HG03159 (cell line): ENCODE data around the gene COL5A2.
A peak's percentile ranks its signal among the peaks of the same experiment; 100 is the strongest.

ENCODE experiments used
- ATAC-seq: cut with Tn5 transposase; IDR thresholded peaks from one replicate; pipeline ENCODE4 v1.9.1; 2021; ENCODE audit warnings: mild to moderate bottlenecking, moderate library complexity; ENCODE audit not compliant: unreplicated experiment

Gene COL5A2

DNA sequence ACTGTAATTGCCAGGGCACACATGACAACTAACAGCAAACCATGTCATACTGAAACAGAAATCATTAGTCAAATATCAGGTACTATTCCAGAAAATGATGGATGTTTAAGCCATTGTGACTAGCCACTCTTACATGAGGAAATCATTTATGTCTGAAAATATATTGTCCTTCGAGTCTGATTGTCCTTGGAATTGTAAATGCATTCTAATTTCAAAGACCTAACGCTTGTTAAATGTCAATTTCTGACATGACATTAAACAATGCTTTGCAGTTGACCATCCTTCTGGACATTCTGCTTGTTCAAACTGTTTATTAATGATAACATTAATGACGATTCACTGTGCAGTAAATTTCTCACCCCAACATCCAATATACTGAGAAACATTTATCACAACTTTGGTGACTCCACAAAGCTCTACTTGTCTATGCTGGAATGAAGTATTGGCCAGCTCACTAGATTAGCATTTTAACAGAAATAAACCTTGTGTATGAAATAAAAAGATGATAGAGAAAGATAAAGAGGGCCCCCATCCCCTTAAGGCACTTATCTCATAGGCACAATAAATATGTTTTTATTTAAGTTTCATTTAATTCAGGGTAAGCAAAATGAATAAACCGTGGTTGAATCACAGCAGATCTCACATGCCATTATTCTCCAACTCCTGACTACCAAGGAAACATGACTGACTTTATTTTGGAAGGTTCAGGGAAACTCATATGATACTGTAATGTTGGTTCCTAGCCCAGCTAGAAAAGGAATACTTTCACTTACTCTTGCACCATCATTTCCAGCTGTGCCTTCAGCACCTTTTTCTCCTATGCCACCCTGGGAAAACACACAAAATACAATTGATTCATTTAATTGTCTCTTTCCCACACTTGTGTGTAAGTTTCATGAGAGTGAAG is 123.1 kb downstream of the COL5A2 start:
- no peak for ATAC-seq

DNA sequence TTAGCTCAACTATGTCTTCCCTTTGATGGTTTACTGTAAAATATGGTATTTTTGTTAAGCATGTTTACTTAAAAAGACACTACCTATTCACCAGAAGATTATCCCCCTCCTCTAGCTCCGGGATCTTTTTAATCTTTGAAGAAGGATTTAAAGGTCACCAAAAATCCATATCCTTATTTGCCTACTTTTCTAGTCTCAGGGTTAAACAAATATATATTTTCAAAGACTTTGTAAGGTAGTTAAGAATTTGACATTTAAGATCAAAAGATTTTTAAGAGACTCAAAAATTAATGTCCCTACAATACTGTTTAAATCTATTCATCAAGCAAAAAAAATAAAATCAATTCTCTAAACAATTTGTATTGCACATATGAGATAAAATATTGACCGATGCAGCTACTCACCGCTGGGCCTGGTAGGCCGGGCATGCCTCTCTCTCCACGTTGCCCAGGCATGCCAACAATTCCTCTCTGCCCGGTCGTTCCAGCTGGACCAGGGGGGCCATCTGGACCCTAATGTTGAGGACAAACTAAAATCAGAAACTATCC is 129.3 kb downstream of the COL5A2 start:
- ATAC-seq = no peak

DNA sequence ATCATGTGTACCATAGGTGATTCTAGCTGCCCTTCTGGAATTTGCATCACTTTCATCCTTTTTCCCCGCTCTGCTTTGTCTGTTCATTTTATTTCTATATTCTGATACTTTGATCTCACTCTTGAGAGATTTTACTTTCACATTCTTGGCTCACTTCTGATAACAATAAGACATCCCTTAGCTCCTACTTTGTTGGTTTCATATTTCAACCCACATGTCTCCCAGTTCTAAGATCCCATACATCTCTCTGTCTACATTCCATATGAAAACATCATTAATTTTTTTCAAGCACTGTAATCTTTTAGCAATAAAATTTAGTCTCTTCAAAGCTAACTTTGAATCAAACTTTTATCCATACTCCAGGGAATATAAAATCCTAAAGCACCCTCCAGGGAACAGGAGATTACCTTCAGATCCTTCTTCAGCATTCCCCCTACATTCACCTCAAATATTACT is 129.8 kb downstream of the COL5A2 start:
- no peak for ATAC-seq

DNA sequence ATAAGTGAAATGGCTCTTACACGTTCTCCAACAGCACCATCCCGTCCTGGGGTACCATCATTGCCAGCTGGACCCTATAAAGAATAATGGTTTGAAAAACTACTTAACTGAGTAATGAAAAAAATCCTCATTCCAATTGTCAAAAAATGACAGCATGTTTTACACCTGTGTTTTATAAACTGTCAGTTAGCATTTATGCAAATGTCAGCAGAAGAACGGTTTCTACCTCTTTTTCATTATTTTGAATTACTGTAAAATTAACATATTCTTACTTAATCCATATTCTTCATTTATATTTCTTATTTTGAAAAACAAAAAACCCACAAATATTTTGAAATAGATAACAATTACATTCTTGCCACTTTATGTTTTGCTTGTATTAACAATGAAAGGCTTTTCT is 131.4 kb downstream of the COL5A2 start:
- no peak for ATAC-seq

DNA sequence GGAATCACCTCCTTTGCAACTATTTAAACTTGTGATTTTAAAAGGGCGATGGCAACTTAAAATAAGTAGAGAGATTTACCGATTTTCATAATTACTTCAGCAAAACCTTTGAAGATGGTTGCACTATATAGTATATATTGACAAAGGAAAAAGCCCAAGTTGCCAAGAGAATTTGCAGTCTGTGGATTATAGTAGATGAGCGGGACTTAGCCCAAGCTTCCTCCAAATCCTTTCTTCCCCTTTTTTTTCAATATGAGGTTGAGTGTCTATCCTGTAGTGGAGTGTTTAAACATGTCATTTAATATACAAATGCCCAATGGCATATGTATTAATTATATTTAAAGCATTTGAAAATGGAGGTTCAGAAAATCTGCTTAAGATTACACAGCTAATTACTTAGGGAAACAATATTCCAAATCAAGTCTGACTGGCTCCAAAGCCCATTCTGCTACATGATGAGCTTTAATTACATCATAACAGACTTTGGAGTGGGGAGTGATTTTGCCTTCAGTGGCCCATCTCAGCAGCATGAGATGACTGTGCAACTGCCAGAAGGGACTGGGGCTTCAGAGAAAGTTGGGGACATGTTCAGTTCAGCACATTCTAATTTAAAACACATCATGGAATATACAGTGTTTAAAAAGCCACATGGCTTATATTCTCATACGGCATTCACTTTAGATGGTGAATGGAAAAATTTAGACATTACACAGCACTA is 132.2 kb downstream of the COL5A2 start:
- no peak for ATAC-seq

DNA sequence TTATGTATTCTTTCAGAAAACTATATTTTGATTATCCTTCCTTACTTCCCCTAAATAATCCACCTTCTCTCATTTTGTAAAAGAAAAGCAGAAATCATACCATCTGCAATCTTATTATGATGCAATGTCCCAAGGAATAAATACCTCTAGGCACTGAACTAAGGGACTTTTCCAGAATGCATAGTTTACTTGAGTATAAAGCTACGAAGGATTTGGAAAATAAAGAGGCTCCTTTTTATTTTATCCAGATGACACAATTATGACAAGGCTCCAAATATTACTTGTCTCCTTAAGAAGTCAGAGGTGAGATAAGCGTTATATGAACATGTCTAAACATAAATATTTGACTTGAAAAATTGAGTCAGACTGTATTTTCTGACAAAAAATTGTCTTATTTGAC is 133.2 kb downstream of the COL5A2 start:
- ATAC-seq = no peak

DNA sequence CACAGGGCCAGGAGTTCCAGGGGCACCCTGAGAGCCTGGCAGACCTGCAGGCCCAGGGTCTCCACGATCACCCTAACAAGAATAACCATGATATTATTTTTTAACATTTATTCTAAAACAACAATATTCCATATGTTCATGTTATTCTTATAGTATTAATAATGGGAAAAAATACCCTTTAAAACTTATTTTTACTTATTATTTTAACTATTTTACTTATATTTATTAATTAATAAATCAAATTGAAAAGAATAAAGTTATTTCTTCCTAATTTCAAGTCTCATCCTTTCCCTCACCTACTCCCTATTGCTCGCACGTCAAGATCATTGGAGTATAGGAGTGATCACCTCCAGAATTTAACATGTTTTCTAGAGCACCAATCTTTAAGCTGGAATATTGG is 133.7 kb downstream of the COL5A2 start:
- ATAC-seq = no peak

DNA sequence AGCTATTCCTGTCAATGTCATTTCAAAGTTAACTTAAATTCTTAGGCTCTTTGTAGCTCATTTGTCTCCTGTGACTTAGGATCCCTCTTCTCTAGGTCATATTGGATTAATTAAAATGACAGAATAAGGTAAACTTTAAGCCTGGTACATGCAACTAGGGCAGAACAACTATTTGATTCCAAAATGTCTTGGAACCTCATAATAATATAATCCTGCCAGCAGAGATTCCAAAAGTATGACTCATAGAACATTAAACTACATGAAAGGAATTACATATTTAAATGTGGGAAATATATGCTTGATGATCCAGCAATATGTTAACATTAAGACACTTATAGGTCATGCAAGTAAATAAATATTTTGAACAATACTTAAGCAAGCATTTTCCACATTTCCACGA is 142.0 kb downstream of the COL5A2 start:
- no peak for ATAC-seq

DNA sequence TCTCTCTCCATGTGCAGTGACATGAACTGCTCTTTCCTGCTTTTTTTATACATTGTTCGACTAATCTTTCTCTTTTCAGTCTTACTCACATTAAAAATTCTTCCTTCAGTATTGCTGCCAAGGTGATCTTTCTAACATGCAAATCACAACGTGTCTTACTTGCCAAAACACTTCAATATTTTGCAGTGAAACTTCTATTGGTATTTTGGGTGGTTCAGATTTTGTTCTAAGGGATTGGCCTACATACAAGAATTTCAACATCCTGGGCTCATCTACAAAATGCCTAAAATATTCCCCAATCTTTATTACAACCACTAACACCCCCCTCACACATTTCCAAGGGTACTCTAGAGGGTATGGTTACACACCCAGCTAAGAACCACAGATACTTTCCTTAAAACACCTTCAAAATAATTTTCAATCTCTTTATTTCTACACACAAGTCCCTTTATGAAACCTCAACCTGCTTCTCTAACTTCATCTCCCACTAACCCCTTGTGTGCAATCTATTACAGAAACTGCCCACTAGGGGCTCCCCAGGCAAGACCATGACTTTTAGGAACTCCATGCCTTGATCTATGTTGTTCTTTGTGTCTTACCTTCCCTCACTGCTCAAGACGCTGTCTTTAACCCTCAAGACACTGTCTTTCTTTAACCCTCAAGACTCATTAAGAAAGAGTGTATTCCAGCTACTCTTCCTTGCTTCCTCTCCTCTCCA is 154.5 kb downstream of the COL5A2 start:
- peak; percentile 91 for ATAC-seq

DNA sequence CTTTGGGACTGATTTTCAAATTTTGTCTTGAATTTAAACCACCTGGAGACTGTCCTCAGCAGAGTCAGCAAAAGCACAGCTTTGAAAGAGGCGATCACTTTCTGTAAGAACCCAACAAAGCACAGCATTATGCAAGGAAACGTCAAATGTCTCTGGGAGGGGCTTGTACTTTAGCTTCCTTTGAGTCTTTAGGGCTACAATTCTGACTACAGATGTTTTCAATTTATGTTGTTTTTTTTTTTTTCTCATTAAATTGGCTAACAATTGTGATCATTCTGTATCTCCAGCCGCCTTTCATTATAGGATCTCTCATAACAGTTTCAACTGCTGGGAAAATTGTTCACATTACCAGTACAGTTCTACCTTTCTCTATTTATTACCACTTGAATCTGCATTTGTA is 157.1 kb downstream of the COL5A2 start:
- no peak for ATAC-seq

DNA sequence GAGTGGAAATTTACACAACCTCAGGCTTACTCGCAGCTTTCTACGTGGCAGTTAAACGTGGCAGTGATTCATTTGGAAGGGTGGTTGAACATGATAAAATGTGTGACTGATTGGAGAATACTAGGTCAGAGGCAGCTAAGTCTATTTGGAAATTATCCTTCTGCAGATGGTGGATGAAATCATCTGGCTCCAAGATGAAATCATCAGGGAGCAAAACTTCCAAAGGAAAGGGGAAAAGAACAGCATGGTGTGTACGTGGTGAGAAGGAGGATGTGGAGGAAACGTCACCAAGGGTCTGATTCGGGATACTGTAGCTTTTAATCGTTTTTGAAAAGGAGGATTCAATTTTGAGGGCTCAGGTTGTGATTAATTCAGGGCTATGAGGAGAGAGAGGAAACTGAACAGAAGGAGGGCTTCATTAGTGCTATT is 157.5 kb downstream of the COL5A2 start:
- ATAC-seq = no peak

DNA sequence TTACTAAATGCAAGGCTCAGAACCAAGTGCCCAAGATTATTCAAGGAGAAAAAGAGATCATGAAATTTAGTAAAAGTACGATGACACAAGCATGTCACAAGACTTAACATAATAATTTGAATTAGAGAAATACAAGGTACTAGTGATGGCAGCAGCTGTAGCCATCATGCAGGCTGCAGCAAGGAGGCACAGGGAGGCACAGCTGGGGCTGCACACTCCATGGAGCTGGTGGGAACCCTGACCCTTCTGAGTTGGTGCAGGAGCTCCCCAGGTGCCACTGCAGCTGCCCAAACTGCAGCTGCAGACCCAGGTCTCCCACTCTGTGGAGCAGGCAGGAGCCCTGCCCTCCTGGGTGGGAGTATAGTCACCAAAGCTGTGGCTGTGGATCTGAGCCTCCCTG is 159.4 kb downstream of the COL5A2 start:
- ATAC-seq = no peak

DNA sequence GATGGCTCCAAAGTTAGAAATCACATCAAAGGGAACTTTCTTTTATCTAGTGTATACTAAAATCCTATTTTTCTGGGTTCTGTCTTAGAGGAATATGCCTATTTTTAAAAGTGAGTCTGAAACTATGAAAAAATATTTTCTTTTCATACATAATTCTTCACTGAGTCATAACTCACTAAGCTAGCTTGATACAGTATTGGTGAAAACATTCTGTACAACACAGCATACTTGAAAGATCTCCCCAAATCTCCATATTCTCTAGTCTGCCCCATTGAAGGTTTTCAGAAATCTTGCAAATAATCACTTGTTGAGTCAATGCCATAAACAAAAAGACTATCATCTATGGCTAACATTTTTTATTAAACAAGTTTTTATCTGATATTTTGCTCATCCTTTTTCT is 160.9 kb downstream of the COL5A2 start:
- ATAC-seq = no peak

DNA sequence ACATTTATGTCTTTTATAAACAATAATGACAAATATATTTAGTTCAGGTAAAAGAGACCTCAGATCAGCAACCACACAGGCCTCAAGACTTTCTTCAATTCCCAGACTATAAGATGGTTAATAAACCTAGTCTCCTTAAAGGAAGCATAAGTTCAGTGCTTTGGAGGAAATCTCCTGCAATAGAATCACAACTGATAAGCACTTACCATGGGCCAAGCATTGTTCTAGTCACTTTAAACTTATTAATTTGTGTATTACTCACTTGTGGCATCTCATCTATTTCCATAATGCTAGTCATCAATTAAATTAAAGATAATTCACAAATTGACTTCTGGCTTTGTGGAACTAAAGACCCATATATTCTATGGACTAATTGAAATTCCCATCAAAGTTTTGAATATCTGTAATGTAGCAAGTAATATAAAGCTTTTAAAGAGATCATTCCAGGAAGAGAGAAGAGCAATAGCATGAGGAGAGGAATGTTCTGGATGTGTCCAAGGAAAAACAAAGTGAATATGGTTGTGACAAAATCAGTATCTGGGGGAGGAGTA is 163.2 kb downstream of the COL5A2 start:
- no peak for ATAC-seq

DNA sequence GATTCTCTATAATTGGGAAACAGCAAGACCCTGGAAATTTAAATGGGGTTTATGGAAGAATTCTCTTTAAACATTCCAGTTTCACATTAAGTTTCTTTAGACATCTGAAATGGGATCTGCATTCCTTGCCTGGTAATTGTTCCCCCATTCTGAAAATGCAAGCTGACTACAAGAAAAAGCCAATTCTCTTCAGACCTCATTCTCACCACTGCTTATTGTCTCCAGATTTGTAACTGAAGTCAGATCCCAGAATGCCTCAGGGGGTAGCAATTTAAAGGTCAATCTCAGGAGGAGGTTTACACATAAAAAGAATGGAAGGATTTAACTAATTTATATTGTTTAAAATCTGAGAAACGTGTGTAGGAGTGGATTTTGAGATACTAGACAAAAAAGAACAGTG is 164.2 kb downstream of the COL5A2 start:
- no peak for ATAC-seq

DNA sequence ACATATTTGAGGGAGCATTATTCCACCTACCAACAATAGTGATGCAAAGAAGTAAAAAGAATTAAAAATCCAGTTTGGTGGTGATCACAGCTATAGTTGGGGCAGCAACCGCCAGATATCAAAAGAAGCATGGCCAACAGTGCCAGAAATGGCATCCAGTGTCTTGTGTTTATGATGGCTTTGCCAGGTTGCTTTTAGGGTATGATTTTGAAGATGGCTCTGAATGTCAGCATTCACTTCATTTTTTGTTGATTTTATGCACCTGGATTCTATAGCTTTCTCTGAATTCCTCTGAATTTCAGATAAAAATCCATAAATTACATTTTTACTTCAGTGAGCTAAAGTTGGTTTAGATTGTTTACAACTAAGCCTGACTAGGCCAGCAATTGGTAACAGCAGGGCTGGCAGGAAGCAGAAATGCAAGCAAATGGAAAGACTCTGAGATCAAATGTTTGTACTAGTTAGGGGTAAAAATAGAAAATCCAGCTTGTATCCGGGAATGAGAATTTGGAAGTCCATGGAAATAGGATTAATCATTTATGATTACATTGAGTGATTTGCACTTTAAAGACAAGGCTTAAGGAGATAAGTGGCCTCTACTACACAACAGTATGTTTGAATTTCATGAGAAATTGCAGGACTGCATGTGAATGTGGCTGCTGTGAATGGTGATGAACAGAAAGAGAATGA is 165.0 kb downstream of the COL5A2 start:
- ATAC-seq = no peak

DNA sequence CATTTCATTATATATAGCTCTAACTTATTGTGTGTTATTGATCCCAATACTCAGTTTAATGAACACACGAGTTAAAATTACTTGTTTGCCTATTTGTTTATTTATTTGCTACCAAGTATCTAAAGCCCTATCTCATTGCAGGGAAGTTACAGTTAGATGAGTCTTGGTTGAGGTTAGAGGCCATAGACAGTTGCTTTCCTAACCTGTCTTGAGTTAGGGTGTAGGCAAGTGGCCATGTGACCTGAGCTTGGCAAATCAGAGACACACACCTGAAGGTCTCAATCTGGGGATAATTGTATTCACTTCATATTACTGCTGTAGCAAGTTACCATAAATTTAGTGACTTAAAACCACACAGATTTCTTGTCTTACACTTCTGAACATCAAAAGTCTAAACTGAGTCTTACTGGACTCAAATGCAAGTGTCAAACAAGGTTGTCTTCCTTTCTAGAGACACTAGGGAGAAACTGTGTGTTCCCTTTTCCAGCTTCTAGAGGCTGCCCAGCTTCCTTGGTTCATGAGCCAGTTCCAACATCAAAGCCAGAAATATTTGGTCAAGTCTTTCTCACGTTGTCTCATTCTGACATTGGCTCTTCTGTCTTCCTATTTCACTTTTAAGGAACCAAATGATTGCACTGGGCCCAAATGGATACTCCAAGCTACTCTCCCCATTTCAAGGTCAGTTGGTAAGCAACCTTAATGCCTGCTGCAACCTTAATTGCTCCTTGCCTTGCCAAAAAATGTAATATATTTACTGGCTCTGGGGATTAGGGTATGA is 165.7 kb downstream of the COL5A2 start:
- no peak for ATAC-seq

DNA sequence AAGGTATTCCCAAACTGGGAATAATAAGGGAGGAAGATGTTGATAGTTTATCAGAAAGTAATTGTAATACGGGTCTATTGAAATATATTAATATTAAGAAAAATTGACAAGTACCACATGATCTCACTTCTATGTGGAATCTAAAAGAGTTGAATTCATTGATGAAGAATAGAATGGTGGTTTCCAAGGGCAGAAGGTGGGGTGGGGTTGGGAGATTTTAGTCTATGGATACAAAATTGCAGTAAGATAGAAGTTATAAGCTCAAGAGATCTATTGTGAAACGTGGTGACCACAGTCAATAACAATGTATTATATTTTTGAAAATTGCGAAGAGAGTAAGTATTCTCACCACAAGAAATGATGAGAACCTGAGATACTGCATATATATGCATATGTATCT is 166.5 kb downstream of the COL5A2 start:
- no peak for ATAC-seq

DNA sequence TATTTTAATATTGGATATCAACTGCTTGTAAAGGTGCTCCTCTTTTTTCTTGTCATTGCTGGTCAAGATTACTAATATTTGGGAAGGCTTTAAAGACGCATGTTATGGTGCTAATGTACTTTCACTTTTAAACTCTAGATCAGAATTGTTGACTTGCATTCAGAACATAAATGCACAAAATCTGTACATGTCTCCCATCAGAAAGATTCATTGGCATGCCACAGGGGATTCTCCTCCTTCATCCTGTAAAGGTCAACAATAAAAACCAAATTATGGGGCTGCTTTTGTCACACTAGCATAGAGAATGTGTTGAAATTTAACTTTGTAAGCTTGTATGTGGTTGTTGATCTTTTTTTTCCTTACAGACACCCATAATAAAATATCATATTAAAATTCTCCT is 167.2 kb downstream of the COL5A2 start:
- ATAC-seq = no peak

DNA sequence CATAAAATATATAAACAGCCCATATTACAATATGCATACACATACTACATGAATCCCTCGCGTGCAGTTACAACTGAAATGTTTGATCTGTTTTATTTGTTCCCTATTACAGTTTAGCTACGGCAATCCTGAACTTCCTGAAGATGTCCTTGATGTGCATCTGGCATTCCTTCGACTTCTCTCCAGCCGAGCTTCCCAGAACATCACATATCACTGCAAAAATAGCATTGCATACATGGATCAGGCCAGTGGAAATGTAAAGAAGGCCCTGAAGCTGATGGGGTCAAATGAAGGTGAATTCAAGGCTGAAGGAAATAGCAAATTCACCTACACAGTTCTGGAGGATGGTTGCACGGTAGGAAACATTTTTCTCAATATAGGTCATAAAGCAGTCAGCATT is 169.0 kb downstream of the COL5A2 start:
- ATAC-seq = no peak
